K562 (cell line): ENCODE data around the gene ZBTB43.

Experiments
- CTCF ChIP-seq, 3 experiments: IDR thresholded peaks in 2 of 3; conservative IDR thresholded peaks in 1 of 3; 2 replicates each; pipeline ENCODE4 v1.5.1; 2011 to 2012; ENCODE audit warnings: low read length in 3 of 3, mild to moderate bottlenecking in 3 of 3, control low read depth in 2 of 3, improper control_type of control experiment in 1 of 3, inconsistent platforms in 1 of 3, low read depth in 1 of 3, mixed read lengths in 1 of 3, moderate library complexity in 1 of 3; ENCODE audit not compliant: insufficient read depth in 2 of 3
- ELK1 ChIP-seq: sonication (generic); formaldehyde crosslinking; IDR thresholded peaks from 2 replicates; pipeline ENCODE4 v1.8.1; 2022; ENCODE audit warnings: missing genetic modification reagents
- ESRRA ChIP-seq: fragments of 450-650 bp; IDR thresholded peaks from 2 replicates; pipeline ENCODE4 v1.6.1; 2014; ENCODE audit warnings: low read depth, mild to moderate bottlenecking, moderate library complexity, borderline replicate concordance
- HMG20A ChIP-seq: fragments of 450-650 bp; formaldehyde crosslinking; conservative IDR thresholded peaks from 2 replicates; pipeline ENCODE4 v1.4.0; 2020; ENCODE audit warnings: mild to moderate bottlenecking, mixed read lengths
- POLR2A ChIP-seq: fragments of 450-650 bp; conservative IDR thresholded peaks from 2 replicates; pipeline ENCODE4 v1.6.1; 2016
- POLR2AphosphoS5 ChIP-seq: IDR thresholded peaks from 2 replicates; pipeline ENCODE4 v1.6.1; 2011; ENCODE audit warnings: mild to moderate bottlenecking, low read depth, low read length, moderate library complexity; ENCODE audit not compliant: control insufficient read depth, insufficient read depth
- XRCC5 ChIP-seq: fragments of 200-400 bp; formaldehyde crosslinking; IDR thresholded peaks from 2 replicates; pipeline ENCODE4 v1.6.1; 2017; ENCODE audit warnings: low read depth, mild to moderate bottlenecking, low read length
- YY1 ChIP-seq, 3 experiments: IDR thresholded peaks; 2 replicates each; pipeline ENCODE4 v1.6.1; 2011; ENCODE audit warnings: low read length in 2 of 3, mild to moderate bottlenecking in 2 of 3, moderate library complexity in 2 of 3, borderline replicate concordance in 1 of 3, control low read depth in 1 of 3, low read depth in 1 of 3; ENCODE audit not compliant: insufficient read depth in 3 of 3, insufficient replicate concordance in 2 of 3, control insufficient read depth in 1 of 3, insufficient read length in 1 of 3; ENCODE audit errors: extremely low read depth in 1 of 3
- ZNF263 ChIP-seq: sonication (generic); formaldehyde crosslinking; IDR thresholded peaks from 2 replicates; pipeline ENCODE4 v1.8.0; 2022; ENCODE audit warnings: mild to moderate bottlenecking, missing genetic modification reagents, borderline replicate concordance
- ZNF444 ChIP-seq: fragments of 250-450 bp; sonication (Bioruptor Pico); IDR thresholded peaks from 2 replicates; pipeline ENCODE4 v1.4.0; 2020; ENCODE audit warnings: mild to moderate bottlenecking, moderate library complexity
- TF ChIP-seq, protein P1 (sequence below): sonication (generic); formaldehyde crosslinking; IDR thresholded peaks from 2 replicates; pipeline ENCODE4 v1.8.1; 2022; ENCODE audit warnings: missing genetic modification reagents

- TF ChIP-seq HMG20A (CRISPR knock-in tag) (no peak), YY1 (IDR thresholded peaks at IDR 0.05; ENCODE audit: borderline replicate concordance in 1 of 3, control insufficient read depth in 1 of 3, extremely low read depth in 1 of 3, insufficient read depth in 3 of 3, insufficient read length in 1 of 3, insufficient replicate concordance in 2 of 3, low read depth in 1 of 3, low read length in 2 of 3) (no peak), ZNF444 (CRISPR knock-in tag) (no peak), ELK1 (CRISPR knock-in tag) (no peak), ESRRA (no peak), POLR2AphosphoS5 (no peak), POLR2A (no peak), XRCC5 (no peak), ZNF263 (CRISPR knock-in tag) (no peak), CTCF (IDR thresholded peaks at IDR 0.05 in 2 of 3, conservative IDR thresholded peaks at IDR 0.05 in 1 of 3; ENCODE audit: insufficient read depth in 2 of 3, low read depth in 1 of 3, low read length in 3 of 3) (no peak)
- TF ChIP-seq, protein P1, sequence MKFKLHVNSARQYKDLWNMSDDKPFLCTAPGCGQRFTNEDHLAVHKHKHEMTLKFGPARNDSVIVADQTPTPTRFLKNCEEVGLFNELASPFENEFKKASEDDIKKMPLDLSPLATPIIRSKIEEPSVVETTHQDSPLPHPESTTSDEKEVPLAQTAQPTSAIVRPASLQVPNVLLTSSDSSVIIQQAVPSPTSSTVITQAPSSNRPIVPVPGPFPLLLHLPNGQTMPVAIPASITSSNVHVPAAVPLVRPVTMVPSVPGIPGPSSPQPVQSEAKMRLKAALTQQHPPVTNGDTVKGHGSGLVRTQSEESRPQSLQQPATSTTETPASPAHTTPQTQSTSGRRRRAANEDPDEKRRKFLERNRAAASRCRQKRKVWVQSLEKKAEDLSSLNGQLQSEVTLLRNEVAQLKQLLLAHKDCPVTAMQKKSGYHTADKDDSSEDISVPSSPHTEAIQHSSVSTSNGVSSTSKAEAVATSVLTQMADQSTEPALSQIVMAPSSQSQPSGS (CRISPR knock-in tag), result no peak
These were observed 2.4 kb upstream of the ZBTB43 start for GRCh38 chr9:126802318-126803059.
